Prostate gland (tissue), 2 donors: Measurements from ENCODE around the gene ANKRD13A.

ENCODE experiments used
- POLR2A ChIP-seq: fragments of 450-650 bp; IDR thresholded peaks from one replicate; pipeline ENCODE4 v1.6.1; 2016; ENCODE audit warnings: antibody characterized with exemption, mild to moderate bottlenecking
- POLR2AphosphoS5 ChIP-seq: sonication (generic); formaldehyde crosslinking; IDR thresholded peaks from one replicate; pipeline ENCODE4 v1.6.1; 2017; ENCODE audit warnings: antibody characterized with exemption
- TF ChIP-seq, protein P1 (sequence below), 4 experiments: fragments of 200-600 bp in 2 of 4; fragments of 450-650 bp in 2 of 4; sonication (generic) in 2 of 4; IDR thresholded peaks; 1 replicate in 3 of 4; 2 replicates in 1 of 4; pipeline ENCODE4 v1.5.1; 2016 to 2019; ENCODE audit warnings: antibody characterized with exemption in 4 of 4, mild to moderate bottlenecking in 2 of 4, moderate library complexity in 2 of 4

DNA sequence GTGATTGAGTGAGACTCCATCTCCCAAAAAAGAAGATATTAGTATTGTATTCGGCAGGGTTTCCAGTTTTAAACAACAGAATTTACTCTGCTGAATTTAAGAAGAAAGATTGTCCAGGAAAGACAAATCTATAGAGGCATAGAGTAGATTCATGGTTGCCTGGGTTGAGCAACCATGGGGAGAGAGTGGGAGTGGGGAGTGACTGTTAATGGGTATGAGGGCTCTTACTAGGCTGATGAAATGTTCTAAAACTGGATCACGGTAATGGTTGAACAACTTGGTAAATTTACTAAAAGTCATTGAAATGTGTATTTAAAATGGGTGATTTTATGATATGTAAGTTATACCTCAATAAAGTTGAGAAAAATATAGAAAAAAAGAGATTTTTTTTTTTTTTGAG, 63.0 kb downstream of the ANKRD13A start:
- TF ChIP-seq, protein P1, sequence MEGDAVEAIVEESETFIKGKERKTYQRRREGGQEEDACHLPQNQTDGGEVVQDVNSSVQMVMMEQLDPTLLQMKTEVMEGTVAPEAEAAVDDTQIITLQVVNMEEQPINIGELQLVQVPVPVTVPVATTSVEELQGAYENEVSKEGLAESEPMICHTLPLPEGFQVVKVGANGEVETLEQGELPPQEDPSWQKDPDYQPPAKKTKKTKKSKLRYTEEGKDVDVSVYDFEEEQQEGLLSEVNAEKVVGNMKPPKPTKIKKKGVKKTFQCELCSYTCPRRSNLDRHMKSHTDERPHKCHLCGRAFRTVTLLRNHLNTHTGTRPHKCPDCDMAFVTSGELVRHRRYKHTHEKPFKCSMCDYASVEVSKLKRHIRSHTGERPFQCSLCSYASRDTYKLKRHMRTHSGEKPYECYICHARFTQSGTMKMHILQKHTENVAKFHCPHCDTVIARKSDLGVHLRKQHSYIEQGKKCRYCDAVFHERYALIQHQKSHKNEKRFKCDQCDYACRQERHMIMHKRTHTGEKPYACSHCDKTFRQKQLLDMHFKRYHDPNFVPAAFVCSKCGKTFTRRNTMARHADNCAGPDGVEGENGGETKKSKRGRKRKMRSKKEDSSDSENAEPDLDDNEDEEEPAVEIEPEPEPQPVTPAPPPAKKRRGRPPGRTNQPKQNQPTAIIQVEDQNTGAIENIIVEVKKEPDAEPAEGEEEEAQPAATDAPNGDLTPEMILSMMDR (IDR thresholded peaks at IDR 0.05): no peak
- no peak for TF ChIP-seq POLR2AphosphoS5
- TF ChIP-seq POLR2A: no peak
